GM21390 (cell line): ENCODE data around the gene ISLR2.
"Not testable (repeated sequence)": the region's sequence is repeated elsewhere in the genome, so short reads cannot be mapped to it uniquely, and the experiment has no call there.

Experiments
- ATAC-seq: cut with Tn5 transposase; IDR thresholded peaks from one replicate; pipeline ENCODE4 v1.9.1; 2021; ENCODE audit not compliant: unreplicated experiment

The ISLR2 gene

GRCh38 chr15:74130155-74130848, at the start of gene ISLR2:
Gene ISLR2, plus strand, starts transcription at chr15:74130586. Its CDS starts 2,169 bp downstream, at chr15:74132755.
- no peak for ATAC-seq

GRCh38 chr15:74082450-74082849, 47.9 kb upstream of the ISLR2 start, which contains the start of gene GOLGA6A:
Gene GOLGA6A, minus strand, starts transcription at chr15:74082550. Its CDS starts 41 bp downstream, at chr15:74082509.
- ATAC-seq: not testable (repeated sequence)

DNA sequence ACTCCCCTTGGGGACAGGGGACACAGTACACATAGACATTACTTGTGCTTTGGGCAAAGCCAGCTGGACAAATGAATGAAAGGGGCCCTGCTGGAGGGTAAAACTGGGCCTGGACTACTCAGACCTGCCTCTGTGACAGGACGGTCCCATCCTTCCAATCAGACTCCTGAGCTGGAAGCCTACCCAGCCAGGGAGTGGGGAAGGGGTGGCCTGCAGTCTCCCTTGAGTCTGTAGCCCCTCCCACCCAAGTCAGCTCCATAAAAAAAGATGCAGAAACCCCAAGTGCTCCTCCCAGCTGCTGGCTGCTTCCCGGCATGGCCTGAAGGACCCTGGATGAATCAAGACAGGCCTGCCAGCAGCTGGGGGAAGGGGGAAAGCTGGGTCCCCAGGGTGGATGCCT, 35.8 kb upstream of the ISLR2 start:
- ATAC-seq: not testable (repeated sequence)

- not testable (repeated sequence) for ATAC-seq
Observed at GRCh38 chr15:74095610-74096009, 34.8 kb upstream of the ISLR2 start.

GRCh38 chr15:74096753-74097474, 33.5 kb upstream of the ISLR2 start:
- not testable (repeated sequence) for ATAC-seq

DNA sequence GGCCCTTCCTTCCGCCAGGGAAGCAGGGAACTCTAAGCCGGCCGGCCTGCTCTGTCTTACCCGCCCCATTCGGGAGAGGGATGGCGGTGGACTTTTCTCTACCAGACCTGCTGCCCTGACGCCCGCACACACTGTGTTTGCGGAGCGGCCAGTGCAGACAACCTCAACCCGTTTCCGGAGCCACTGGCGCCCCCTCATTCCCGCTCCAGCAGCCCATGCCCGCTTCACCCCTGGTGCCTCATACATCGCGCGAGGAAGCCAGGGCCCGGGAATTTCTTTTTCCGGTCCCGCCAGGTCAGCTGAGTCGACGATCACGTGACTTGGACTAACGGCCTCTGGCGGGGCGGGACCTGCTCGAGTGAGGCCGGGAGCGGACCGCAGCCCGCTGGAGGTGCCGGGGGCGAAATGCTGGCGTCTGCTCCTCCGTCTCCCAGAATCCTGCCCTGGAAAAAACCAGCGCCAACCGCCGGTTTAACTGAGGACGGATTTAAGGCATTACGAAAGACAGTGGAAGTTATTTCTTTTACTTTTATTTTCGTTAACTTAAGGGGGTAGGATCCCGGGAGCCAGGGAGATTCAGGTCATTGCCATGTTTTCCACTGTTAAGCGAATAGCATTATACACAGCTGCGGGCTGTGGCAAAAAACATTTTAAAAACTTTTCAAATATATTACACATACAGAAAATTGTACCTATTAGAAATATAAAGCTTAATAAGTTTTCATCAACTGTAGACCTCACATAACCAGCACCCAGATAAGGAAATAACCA, 30.2 kb upstream of the ISLR2 start:
- peak; percentile 87 for ATAC-seq

GRCh38 chr15:74108111-74108510, 22.3 kb upstream of the ISLR2 start:
- no peak for ATAC-seq

DNA sequence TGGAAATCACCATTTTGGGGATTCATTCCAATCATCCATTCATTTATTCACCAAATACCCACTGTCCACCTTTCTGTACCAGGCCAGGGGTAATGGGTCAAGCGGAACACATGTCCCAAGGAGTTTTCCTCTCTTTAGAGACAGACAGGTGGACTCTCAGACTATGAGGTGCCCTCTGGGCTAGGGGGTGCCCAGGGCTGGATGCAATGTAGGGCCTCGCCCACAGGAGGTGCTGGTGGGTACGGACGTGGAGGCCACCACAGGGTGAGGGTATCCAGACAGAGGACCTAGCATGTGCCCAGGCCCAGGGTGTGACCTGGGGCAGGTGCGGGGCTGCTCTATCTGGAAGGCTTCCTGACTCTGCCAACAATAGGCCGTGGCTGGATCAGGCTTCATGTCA, 21.8 kb upstream of the ISLR2 start:
- not testable (repeated sequence) for ATAC-seq

DNA sequence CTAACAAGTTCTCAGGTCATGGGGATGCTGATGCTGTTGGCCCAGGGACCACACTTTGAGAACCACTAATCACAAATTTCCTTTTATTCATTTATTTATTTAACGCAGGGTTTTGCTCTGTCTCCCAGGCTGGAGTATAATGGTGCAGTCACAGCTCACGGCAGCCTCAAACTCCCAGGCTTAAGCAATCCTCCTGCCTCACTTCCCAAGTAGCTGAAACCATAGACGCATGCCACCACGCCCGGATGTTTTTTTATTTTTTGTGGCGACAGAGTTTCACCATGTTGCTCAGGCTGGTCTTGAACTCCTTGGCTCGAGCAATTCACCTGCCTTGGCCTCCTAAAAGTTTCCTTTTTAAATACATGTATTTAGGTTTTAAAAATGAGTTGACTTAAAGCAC, 20.7 kb upstream of the ISLR2 start:
- ATAC-seq: no peak

GRCh38 chr15:74120426-74120825, 10.0 kb upstream of the ISLR2 start:
- ATAC-seq: no peak

DNA sequence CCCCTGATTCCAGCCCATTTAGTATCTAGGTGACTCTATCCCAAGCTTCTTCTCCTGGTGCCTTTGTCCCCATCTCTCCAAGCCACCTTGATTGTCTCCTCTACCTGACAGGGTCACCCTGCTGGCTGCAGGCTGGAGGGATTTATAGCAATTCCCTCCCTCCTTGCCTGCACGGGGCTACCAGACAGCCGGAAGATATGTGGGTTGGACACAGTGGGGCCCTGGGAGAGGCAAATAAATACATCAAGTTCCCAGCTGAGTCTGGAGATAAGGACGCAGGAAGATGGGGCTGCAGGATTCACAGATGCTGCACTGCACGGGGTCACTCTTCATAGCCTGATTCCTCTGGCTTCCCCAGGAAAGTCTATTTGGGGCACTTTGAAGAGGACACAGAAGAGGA, 9.3 kb upstream of the ISLR2 start:
- no peak for ATAC-seq

GRCh38 chr15:74121858-74122257, 8.5 kb upstream of the ISLR2 start:
- ATAC-seq: no peak

DNA sequence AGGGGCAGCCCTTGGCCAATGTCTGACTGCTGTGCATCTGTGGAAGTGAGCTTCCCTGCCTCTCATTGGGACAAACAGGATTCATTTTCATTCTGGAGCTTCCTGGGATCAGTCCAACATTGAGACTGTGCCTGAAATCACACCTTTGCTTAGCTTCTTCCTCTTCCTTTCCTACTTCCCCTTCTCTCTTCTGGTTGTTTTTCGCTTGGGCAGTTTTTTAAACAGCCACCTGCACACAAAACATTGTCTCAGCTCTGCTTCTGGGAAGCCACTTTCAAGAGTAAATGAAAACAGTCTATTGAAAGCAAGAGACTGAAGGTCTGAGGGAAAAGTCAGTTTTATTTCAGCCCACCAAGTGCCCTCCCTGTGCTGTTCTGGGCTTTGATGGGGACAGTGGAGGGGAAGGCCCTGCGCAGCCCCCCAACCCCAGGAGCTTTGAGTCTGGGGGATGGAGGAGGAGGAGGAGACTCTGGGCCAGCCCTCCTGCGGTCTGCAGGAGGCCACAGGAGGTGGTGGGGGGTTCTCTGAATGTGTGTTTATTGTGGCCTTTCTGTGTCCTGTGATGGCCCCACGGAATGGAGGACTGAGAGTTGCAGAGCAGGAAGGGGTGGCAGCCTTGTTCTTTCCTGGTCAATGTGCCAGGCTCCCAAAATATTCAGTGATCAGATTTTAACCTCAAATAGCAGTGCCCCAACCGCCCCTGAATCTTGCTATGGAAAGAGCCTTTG, 7.8 kb upstream of the ISLR2 start:
- no peak for ATAC-seq

DNA sequence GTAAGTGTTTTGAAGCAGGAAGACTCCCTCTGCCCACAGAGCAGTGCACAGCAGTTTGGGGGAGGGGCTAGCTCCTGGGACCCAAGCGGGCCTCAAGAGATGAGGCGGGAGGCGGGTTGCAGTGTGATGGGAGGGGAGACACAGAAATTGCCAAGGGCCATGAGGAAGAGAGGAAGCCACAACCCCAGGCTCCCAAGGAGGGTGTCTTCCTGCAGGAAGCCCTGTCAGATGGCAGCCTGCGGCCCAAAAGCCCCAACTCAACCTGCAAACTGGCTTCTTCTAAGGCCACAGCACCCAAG, 7.3 kb upstream of the ISLR2 start:
- ATAC-seq: no peak

- no peak for ATAC-seq
Observed at GRCh38 chr15:74123658-74124057, 6.7 kb upstream of the ISLR2 start.

DNA sequence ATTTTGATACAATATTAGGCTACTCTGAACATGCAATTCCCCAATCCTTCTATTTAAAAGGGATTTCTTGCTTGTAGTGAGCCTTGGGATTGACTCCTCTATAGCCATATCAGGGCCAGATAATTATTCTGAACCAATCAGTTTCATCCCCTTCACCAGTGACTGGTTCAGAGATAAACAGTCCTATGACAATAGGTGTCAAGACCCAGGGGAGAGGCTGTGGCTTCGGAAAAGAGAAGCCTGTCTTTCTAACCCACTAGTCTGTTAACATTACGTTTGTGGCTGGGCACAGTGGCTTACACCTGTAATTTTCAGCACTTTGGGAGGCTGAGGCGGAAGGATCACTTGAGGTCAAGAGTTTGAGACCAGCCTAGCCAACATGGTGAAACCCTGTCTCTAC, 6.2 kb upstream of the ISLR2 start:
- ATAC-seq: no peak

DNA sequence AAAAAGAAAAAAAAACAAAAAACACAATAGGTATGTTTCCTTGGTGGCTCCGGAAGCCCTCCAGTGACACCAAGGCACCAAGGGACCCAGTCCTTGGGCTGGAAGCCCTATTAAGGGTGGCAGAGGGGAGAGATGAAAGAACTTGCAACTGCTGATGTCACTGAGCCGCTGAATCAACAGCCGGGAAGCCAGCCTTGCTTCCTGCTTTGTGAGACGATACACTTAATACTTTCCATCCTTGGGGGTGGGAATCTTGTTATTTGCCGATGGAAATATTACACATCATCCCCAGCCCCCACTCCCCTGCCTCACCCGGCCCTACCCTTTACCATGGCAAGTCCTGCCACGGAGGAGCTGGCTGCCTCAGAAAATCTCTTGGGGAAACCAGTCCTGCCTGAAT, 5.6 kb upstream of the ISLR2 start:
- no peak for ATAC-seq

DNA sequence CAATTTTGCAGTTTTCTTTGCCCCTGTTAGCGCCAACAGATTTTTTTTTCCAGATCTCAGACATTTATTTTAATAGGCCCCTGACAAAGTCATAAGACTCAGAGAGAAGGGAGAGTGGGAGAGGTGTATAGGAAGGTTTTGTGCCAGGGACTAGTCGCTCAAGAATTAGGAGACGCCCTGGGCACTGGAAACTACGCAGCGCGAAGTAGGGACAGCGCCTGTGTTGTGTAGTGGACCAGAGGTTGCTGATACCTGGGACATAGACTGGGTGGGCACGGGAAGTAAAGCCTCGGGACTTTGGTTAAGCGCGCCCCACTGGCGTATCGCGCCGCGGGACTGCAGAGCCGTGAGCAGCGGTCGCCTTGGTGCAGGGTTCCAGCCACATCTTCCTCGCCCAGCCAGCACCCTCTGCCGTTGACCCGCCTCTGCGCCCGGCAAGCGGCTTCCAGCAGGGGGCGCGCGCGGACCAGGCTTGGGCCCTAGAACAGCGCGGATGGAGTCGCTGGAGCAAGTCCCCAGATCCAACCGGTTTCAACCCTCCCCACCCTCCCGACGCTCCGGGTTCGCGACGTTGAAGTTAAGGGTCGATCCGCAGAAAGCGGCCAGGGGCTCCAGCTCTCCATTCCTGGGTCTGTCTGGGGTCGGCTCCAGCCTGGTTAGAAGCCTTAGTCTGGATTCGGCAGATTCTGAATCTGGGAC, 3.0 kb upstream of the ISLR2 start:
- peak; percentile 55 for ATAC-seq

- no peak for ATAC-seq
Observed at GRCh38 chr15:74127954-74128784, 2.2 kb upstream of the ISLR2 start.
